Activated CD8-positive, alpha-beta T cell treated with anti-CD3 and anti-CD28 coated beads for 36 hours (primary cell): ENCODE results near the gene GM2A. TPM values are rescaled to one million over a fixed set of nuclear protein-coding genes. Genes with fewer than 3 reads are reported as not detected.
A peak's percentile ranks its signal among the peaks of the same experiment; 100 is the strongest.
"Not testable (repeated sequence)": the region's sequence is repeated elsewhere in the genome, so short reads cannot be mapped to it uniquely, and the experiment has no call there.

Experiments used
- ATAC-seq: fragments of 200-7000 bp; cut with Tn5 transposase; one replicate; pipeline ENCODE4 v1.10.0; 2021; ENCODE audit warnings: mild to moderate bottlenecking, moderate library complexity
- CTCF ChIA-PET: fragments of 350-600 bp; sonication (Branson Sonifier 250); formaldehyde crosslinking; loops from one replicate; lab custom pipeline; 2021; ENCODE audit warnings: antibody characterized with exemption; lab: Charles Lee
- POLR2A ChIA-PET: fragments of 350-600 bp; sonication (Branson Sonifier 250); formaldehyde crosslinking; loops from one replicate; lab custom pipeline; 2021; ENCODE audit warnings: antibody characterized with exemption; lab: Charles Lee
- DNase-seq: peaks from one replicate; pipeline ENCODE4 v3.0.0-alpha.2; 2020
- H3K27ac Mint-ChIP-seq: one replicate; pipeline ENCODE4 v1.8.0; 2021; ENCODE audit warnings: mild to moderate bottlenecking, mixed read lengths
- H3K27me3 Mint-ChIP-seq: one replicate; pipeline ENCODE4 v1.8.0; 2021; ENCODE audit warnings: mixed read lengths
- H3K36me3 Mint-ChIP-seq: one replicate; pipeline ENCODE4 v1.8.0; 2021; ENCODE audit warnings: low read depth, mixed read lengths
- H3K4me1 Mint-ChIP-seq: one replicate; pipeline ENCODE4 v1.8.0; 2021; ENCODE audit warnings: low read depth, mixed read lengths
- H3K4me3 Mint-ChIP-seq: one replicate; pipeline ENCODE4 v1.8.0; 2021; ENCODE audit warnings: mild to moderate bottlenecking, moderate library complexity, mixed read lengths
- H3K9me3 Mint-ChIP-seq: one replicate; pipeline ENCODE4 v1.8.0; 2021; ENCODE audit warnings: mixed read lengths
- intact Hi-C: fragments of 100-400 bp; cut with micrococcal nuclease; formaldehyde crosslinking; loops from one replicate; pipeline ENCODE4 v1.10.0; 2022
- total RNA-seq, 2 experiments: library from RNA; stranded (reverse); gene quantifications; one replicate each; pipeline ENCODE4 v1.2.3, GENCODE V29; 2021
- TF ChIP-seq, protein P1 (sequence below): fragments of 200-600 bp; IDR thresholded peaks from one replicate; pipeline ENCODE4 v1.8.0; 2022; ENCODE audit warnings: antibody characterized with exemption, mild to moderate bottlenecking

Gene GM2A
- total RNA-seq, 2 experiments from 2014 or later: 13.3 to 13.7 TPM

- DNase-seq (no peak), ATAC-seq (no peak)
- TF ChIP-seq, protein P1, sequence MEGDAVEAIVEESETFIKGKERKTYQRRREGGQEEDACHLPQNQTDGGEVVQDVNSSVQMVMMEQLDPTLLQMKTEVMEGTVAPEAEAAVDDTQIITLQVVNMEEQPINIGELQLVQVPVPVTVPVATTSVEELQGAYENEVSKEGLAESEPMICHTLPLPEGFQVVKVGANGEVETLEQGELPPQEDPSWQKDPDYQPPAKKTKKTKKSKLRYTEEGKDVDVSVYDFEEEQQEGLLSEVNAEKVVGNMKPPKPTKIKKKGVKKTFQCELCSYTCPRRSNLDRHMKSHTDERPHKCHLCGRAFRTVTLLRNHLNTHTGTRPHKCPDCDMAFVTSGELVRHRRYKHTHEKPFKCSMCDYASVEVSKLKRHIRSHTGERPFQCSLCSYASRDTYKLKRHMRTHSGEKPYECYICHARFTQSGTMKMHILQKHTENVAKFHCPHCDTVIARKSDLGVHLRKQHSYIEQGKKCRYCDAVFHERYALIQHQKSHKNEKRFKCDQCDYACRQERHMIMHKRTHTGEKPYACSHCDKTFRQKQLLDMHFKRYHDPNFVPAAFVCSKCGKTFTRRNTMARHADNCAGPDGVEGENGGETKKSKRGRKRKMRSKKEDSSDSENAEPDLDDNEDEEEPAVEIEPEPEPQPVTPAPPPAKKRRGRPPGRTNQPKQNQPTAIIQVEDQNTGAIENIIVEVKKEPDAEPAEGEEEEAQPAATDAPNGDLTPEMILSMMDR: no peak
- CTCF ChIA-PET: interaction anchor here (1.0 to 3.4 kb wide), 6 partner anchors 9 to 87 kb away, joined by 3 to 16 read pairs (median 8); partner anchors contain the start of gene CCDC69
- H3K9me3 Mint-ChIP-seq: no peaks in the 10 kb centered on the region
- peak overlapping the region; percentile 90 for H3K4me3 Mint-ChIP-seq
- no peaks in the 10 kb centered on the region for H3K27me3 Mint-ChIP-seq
- intact Hi-C loops: loop anchor here (5.0 kb wide), 1 partner anchor 39 kb away; no protein-coding TSS in a partner anchor
- peaks cover 39% of the 10 kb centered on the region for H3K4me1 Mint-ChIP-seq
- POLR2A ChIA-PET: interaction anchor here (0.7 to 2.2 kb wide), 5 partner anchors 10 to 188 kb away, joined by 3 to 11 read pairs (median 6); no protein-coding TSS in a partner anchor
- peak overlapping the region; percentile 95 for H3K27ac Mint-ChIP-seq
- H3K36me3 Mint-ChIP-seq: no peaks in the 10 kb centered on the region
These were observed 1.4 kb upstream of the GM2A start for GRCh38 chr5:151251621-151252020.

DNA sequence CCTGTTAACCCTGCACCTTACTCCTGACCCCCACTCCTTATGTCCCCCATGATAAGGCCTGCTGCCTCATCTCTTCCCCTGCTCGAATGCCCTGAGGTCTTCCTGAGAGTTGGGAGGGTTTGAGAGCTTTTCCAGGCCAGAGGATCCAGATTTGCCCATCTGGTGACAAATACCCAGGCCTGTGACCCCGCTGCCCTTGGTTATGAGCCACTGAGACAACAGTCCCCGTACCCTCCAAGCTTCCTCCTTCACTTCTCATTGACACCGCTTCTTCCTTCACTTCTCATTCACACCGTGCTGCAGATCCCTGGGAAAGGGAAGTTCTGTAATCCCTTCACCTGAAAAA, 593 bp downstream of the GM2A start:
- CTCF ChIA-PET: interaction anchor here (0.5 to 2.9 kb wide), 6 partner anchors 9 to 138 kb away, joined by 3 to 11 read pairs (median 9); partner anchors contain the start of gene CCDC69
- Mint-ChIP-seq H3K4me1 (peaks cover 39% of the 10 kb centered on the region), H3K27ac (peak overlapping the region; percentile 22), H3K27me3 (no peaks in the 10 kb centered on the region), H3K4me3 (peak overlapping the region; percentile 90), H3K36me3 (no peaks in the 10 kb centered on the region), H3K9me3 (no peaks in the 10 kb centered on the region)
- DNase-seq: no peak
- intact Hi-C loops: loop anchor here (5.0 kb wide), 1 partner anchor 41 kb away; no protein-coding TSS in a partner anchor
- no peak for ATAC-seq
- POLR2A ChIA-PET: interaction anchor here (0.9 to 1.2 kb wide), 2 partner anchors 10 to 38 kb away, joined by 3 to 4 read pairs; no protein-coding TSS in a partner anchor
- TF ChIP-seq, protein P1: no peak

DNA sequence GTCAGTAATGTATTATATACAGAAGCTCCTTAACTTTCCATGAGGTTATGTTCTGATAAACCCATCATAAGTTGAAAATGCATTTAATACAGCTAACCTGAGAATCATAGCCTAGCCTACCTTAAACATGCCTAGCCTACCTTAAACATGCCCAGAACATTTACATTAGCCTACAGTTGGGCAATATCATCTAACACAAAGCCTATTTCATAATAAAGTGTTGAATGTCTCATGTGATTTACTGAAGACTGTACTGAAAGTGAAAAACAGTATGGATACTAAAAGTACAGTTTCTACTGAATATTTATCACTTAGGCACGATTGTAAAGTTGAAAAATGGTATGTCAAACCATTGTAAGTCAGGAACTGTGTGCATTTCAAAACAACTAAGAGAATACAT, 1.6 kb downstream of the GM2A start:
- no peaks in the 10 kb centered on the region for H3K27me3 Mint-ChIP-seq
- intact Hi-C loops: loop anchor here (5.0 kb wide), 1 partner anchor 42 kb away; no protein-coding TSS in a partner anchor
- ATAC-seq (no peak), DNase-seq (no peak)
- ChIA-PET CTCF (interaction anchor here (0.8 to 2.9 kb wide), 4 partner anchors 62 to 269 kb away, joined by 3 to 11 read pairs (median 10); no protein-coding TSS in a partner anchor), POLR2A (no interaction called here)
- TF ChIP-seq, protein P1: no peak
- no peak overlapping the region for H3K4me3 Mint-ChIP-seq
- no peaks in the 10 kb centered on the region for H3K36me3 Mint-ChIP-seq
- H3K4me1 Mint-ChIP-seq: peaks cover 42% of the 10 kb centered on the region
- no peak overlapping the region for H3K27ac Mint-ChIP-seq
- H3K9me3 Mint-ChIP-seq: no peaks in the 10 kb centered on the region

DNA sequence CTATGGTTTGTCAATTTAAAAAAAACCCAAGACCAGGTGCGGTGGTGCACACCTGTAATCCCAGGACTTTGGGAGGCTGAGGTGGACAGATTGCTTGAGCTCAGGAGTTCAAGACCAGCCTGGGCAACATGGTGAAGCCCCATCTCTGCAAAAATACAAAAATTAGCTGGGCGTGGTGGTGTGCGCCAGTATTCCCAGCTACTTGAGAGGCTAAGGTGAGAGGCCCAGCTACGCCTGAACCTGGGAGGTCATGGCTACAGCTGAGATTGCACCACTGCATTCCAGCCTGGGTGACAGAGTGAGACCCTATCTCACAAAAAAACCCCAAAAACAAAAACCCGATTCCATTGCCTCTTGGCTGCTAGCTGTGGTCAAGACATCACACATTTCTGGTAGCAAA, 2.0 kb downstream of the GM2A start:
- H3K27me3 Mint-ChIP-seq, H3K36me3 Mint-ChIP-seq, POLR2A ChIA-PET, H3K27ac Mint-ChIP-seq, H3K4me3 Mint-ChIP-seq, ATAC-seq, DNase-seq, H3K9me3 Mint-ChIP-seq: not testable (repeated sequence)
- CTCF ChIA-PET: interaction anchor here (0.8 to 2.9 kb wide), 3 partner anchors 62 to 269 kb away, joined by 3 to 10 read pairs (median 9); no protein-coding TSS in a partner anchor
- intact Hi-C loops: loop anchor here (5.0 kb wide), 1 partner anchor 43 kb away; no protein-coding TSS in a partner anchor
- H3K4me1 Mint-ChIP-seq: peaks cover 42% of the 10 kb centered on the region

DNA sequence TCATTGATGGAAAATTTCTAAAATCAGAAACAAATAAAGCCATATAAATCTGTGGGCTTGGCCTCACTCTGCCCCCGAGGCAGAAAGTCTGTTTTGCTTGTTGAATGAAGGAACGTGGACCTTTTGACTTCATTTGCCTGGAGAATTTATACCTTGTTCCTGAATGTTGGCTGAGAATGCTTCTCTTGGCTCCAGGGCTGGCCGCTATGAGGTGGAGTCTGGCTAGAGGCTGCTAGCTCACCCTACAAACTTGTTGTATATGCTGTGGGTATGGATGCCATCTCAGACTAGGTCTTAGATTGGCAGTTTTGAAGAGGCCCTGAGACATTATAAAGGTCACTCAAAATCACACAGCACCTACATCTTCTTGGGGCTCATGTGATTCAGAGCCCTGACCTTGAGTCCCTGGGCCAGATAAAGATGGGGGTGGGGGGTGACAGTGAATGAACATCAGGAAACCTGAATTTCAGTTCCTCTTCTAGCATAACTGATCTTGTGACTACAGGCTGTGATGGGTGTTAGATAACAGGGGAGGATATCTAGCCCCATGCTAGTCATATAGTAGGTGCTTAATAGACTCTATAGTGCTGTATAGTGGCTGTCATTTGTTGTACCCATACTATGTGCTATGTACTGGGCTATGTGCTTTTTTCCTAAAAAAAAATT, 2.8 kb downstream of the GM2A start:
- H3K4me3 Mint-ChIP-seq: no peak overlapping the region
- DNase-seq: no peak
- ATAC-seq: no peak
- ChIA-PET POLR2A (no interaction called here), CTCF (no interaction called here)
- H3K27ac Mint-ChIP-seq: no peak overlapping the region
- H3K27me3 Mint-ChIP-seq: no peaks in the 10 kb centered on the region
- no peaks in the 10 kb centered on the region for H3K36me3 Mint-ChIP-seq
- peaks cover 35% of the 10 kb centered on the region for H3K4me1 Mint-ChIP-seq
- TF ChIP-seq, protein P1: no peak
- H3K9me3 Mint-ChIP-seq: no peaks in the 10 kb centered on the region
- intact Hi-C loops: no loop called here
